ENCODE data around the gene ZDHHC24. TPM values are rescaled to one million over a fixed set of nuclear protein-coding genes. Genes with fewer than 3 reads are reported as not detected.
A peak's percentile ranks its signal among the peaks of the same experiment; 100 is the strongest.

Gene ZDHHC24
- total and polyA plus RNA-seq, 2 donors, result 4.9 to 11.3 TPM

GRCh38 chr11:66489636-66490035 is 56.2 kb downstream of the ZDHHC24 start:
- WGBS, result 97% methylated on average over 7 of the region's 7 CpGs
- H3K27me3 ChIP-seq (ENCODE audit: control insufficient read depth in 2 of 2, insufficient read depth in 1 of 2, low read length in 1 of 2), result no peaks in the 10 kb centered on the region
- H3K9me3 ChIP-seq (ENCODE audit: control insufficient read depth in 2 of 2, insufficient read depth in 1 of 2, low read length in 1 of 2), result no peaks in the 10 kb centered on the region
- H3K27ac ChIP-seq (ENCODE audit: low read depth in 1 of 2, low read length in 1 of 2), result no peak overlapping the region
- H3K36me3 ChIP-seq (ENCODE audit: control insufficient read depth in 2 of 2, insufficient read depth in 2 of 2, low read length in 1 of 2), result peaks cover 56 to 63% of the 10 kb centered on the region in 2 donors
- no peak for DNase-seq (ENCODE audit: low read depth in 6 of 9, low spot score in 9 of 9)
- H3K4me1 ChIP-seq (ENCODE audit: control insufficient read depth in 2 of 2, insufficient read depth in 2 of 2, low read length in 2 of 2), result no peaks in the 10 kb centered on the region
- no peak overlapping the region for H3K4me3 ChIP-seq (ENCODE audit: low read length in 2 of 2)

GRCh38 chr11:66488957-66489356 is 56.9 kb downstream of the ZDHHC24 start:
- Histone ChIP-seq H3K36me3 (ENCODE audit: control insufficient read depth in 2 of 2, insufficient read depth in 2 of 2, low read length in 1 of 2) (peaks cover 51 to 59% of the 10 kb centered on the region in 2 donors), H3K27ac (ENCODE audit: low read depth in 1 of 2, low read length in 1 of 2) (no peak overlapping the region)

GRCh38 chr11:66484806-66485380 is 61.0 kb downstream of the ZDHHC24 start:
- 97% methylated on average over 7 of the region's 7 CpGs for WGBS
- DNase-seq (ENCODE audit: low read depth in 6 of 9, low spot score in 9 of 9), result no peak
- H3K36me3 ChIP-seq (ENCODE audit: control insufficient read depth in 2 of 2, insufficient read depth in 2 of 2, low read length in 1 of 2), result peaks cover 17 to 49% of the 10 kb centered on the region in 2 donors

More at GRCh38 chr11:66488957-66489356, 56.9 kb downstream of the ZDHHC24 start:
- 92% methylated on average over 10 of the region's 10 CpGs for WGBS
- Histone ChIP-seq H3K27me3 (ENCODE audit: control insufficient read depth in 2 of 2, insufficient read depth in 1 of 2, low read length in 1 of 2) (no peaks in the 10 kb centered on the region), H3K4me1 (ENCODE audit: control insufficient read depth in 2 of 2, insufficient read depth in 2 of 2, low read length in 2 of 2) (no peaks in the 10 kb centered on the region), H3K4me3 (ENCODE audit: low read length in 2 of 2) (no peak overlapping the region), H3K9me3 (ENCODE audit: control insufficient read depth in 2 of 2, insufficient read depth in 1 of 2, low read length in 1 of 2) (no peaks in the 10 kb centered on the region)
- DNase-seq (ENCODE audit: low read depth in 6 of 9, low spot score in 9 of 9), result no peak

GRCh38 chr11:66480117-66480938 is 65.5 kb downstream of the ZDHHC24 start, which contains the start of gene DPP3:
Gene DPP3, plus strand, starts transcription at chr11:66480434. Its CDS starts 1,767 bp downstream, at chr11:66482201.
- H3K27ac ChIP-seq (ENCODE audit: low read depth in 1 of 2, low read length in 1 of 2), result peak within 1 kb of the TSS; percentile 77 to 81

More at GRCh38 chr11:66484806-66485380, 61.0 kb downstream of the ZDHHC24 start:
- Histone ChIP-seq H3K4me1 (ENCODE audit: control insufficient read depth in 2 of 2, insufficient read depth in 2 of 2, low read length in 2 of 2) (peaks cover 5 to 8% of the 10 kb centered on the region in 2 donors), H3K27ac (ENCODE audit: low read depth in 1 of 2, low read length in 1 of 2) (no peak overlapping the region), H3K4me3 (ENCODE audit: low read length in 2 of 2) (no peak overlapping the region), H3K27me3 (ENCODE audit: control insufficient read depth in 2 of 2, insufficient read depth in 1 of 2, low read length in 1 of 2) (no peaks in the 10 kb centered on the region), H3K9me3 (ENCODE audit: control insufficient read depth in 2 of 2, insufficient read depth in 1 of 2, low read length in 1 of 2) (no peaks in the 10 kb centered on the region)

GRCh38 chr11:66479394-66480116 is 66.3 kb downstream of the ZDHHC24 start:
- peak overlapping the region; percentile 77 to 81 for H3K27ac ChIP-seq (ENCODE audit: low read depth in 1 of 2, low read length in 1 of 2)
- H3K9me3 ChIP-seq (ENCODE audit: control insufficient read depth in 2 of 2, insufficient read depth in 1 of 2, low read length in 1 of 2), result no peaks in the 10 kb centered on the region
- 5% methylated on average over 34 of the region's 34 CpGs for WGBS
- H3K27me3 ChIP-seq (ENCODE audit: control insufficient read depth in 2 of 2, insufficient read depth in 1 of 2, low read length in 1 of 2), result no peaks in the 10 kb centered on the region
- peaks cover 10 to 19% of the 10 kb centered on the region in 2 donors for H3K4me1 ChIP-seq (ENCODE audit: control insufficient read depth in 2 of 2, insufficient read depth in 2 of 2, low read length in 2 of 2)
- H3K4me3 ChIP-seq (ENCODE audit: low read length in 2 of 2), result peak overlapping the region; percentile 60 to 86
- DNase-seq (ENCODE audit: low read depth in 6 of 9, low spot score in 9 of 9), result peak in 1 of 9 donors; percentile 10
- peaks cover 0 to 14% of the 10 kb centered on the region in 2 donors for H3K36me3 ChIP-seq (ENCODE audit: control insufficient read depth in 2 of 2, insufficient read depth in 2 of 2, low read length in 1 of 2)

More at GRCh38 chr11:66480117-66480938, 65.5 kb downstream of the ZDHHC24 start, which contains the start of gene DPP3:
- Histone ChIP-seq H3K27me3 (ENCODE audit: control insufficient read depth in 2 of 2, insufficient read depth in 1 of 2, low read length in 1 of 2) (no peaks in the 10 kb centered on the region), H3K4me3 (ENCODE audit: low read length in 2 of 2) (peak within 1 kb of the TSS; percentile 60 to 86), H3K9me3 (ENCODE audit: control insufficient read depth in 2 of 2, insufficient read depth in 1 of 2, low read length in 1 of 2) (no peaks in the 10 kb centered on the region), H3K4me1 (ENCODE audit: control insufficient read depth in 2 of 2, insufficient read depth in 2 of 2, low read length in 2 of 2) (peaks cover 10 to 19% of the 10 kb centered on the region in 2 donors), H3K36me3 (ENCODE audit: control insufficient read depth in 2 of 2, insufficient read depth in 2 of 2, low read length in 1 of 2) (peaks cover 0 to 17% of the 10 kb centered on the region in 2 donors)
- under 1% methylated on average over 62 of the region's 62 CpGs for WGBS
- DNase-seq (ENCODE audit: low read depth in 6 of 9, low spot score in 9 of 9), result peak; percentile 84 to 97 (median 92)

GRCh38 chr11:66478729-66479393 is 67.0 kb downstream of the ZDHHC24 start:
- peak overlapping the region; percentile 60 to 86 for H3K4me3 ChIP-seq (ENCODE audit: low read length in 2 of 2)
- H3K27ac ChIP-seq (ENCODE audit: low read depth in 1 of 2, low read length in 1 of 2), result no peak overlapping the region
- peaks cover 0 to 14% of the 10 kb centered on the region in 2 donors for H3K36me3 ChIP-seq (ENCODE audit: control insufficient read depth in 2 of 2, insufficient read depth in 2 of 2, low read length in 1 of 2)
- 63% methylated on average over 8 of the region's 8 CpGs for WGBS
- H3K27me3 ChIP-seq (ENCODE audit: control insufficient read depth in 2 of 2, insufficient read depth in 1 of 2, low read length in 1 of 2), result no peaks in the 10 kb centered on the region
- H3K9me3 ChIP-seq (ENCODE audit: control insufficient read depth in 2 of 2, insufficient read depth in 1 of 2, low read length in 1 of 2), result no peaks in the 10 kb centered on the region
- peaks cover 10 to 19% of the 10 kb centered on the region in 2 donors for H3K4me1 ChIP-seq (ENCODE audit: control insufficient read depth in 2 of 2, insufficient read depth in 2 of 2, low read length in 2 of 2)
- peak in 5 of 9 donors; percentile 38 to 63 (median 40) for DNase-seq (ENCODE audit: low read depth in 6 of 9, low spot score in 9 of 9)

GRCh38 chr11:66477263-66478201 is 68.3 kb downstream of the ZDHHC24 start:
- Histone ChIP-seq H3K4me1 (ENCODE audit: control insufficient read depth in 2 of 2, insufficient read depth in 2 of 2, low read length in 2 of 2) (peaks cover 10 to 19% of the 10 kb centered on the region in 2 donors), H3K4me3 (ENCODE audit: low read length in 2 of 2) (no peak overlapping the region), H3K27ac (ENCODE audit: low read depth in 1 of 2, low read length in 1 of 2) (no peak overlapping the region), H3K36me3 (ENCODE audit: control insufficient read depth in 2 of 2, insufficient read depth in 2 of 2, low read length in 1 of 2) (peaks cover 0 to 5% of the 10 kb centered on the region in 2 donors), H3K27me3 (ENCODE audit: control insufficient read depth in 2 of 2, insufficient read depth in 1 of 2, low read length in 1 of 2) (no peaks in the 10 kb centered on the region), H3K9me3 (ENCODE audit: control insufficient read depth in 2 of 2, insufficient read depth in 1 of 2, low read length in 1 of 2) (no peaks in the 10 kb centered on the region)
- WGBS, result 96% methylated on average over 11 of the region's 11 CpGs
- DNase-seq (ENCODE audit: low read depth in 6 of 9, low spot score in 9 of 9), result no peak

GRCh38 chr11:66476841-66477251 is 69.0 kb downstream of the ZDHHC24 start:
- 93% methylated on average over 9 of the region's 9 CpGs for WGBS
- no peak for DNase-seq (ENCODE audit: low read depth in 6 of 9, low spot score in 9 of 9)
- Histone ChIP-seq H3K9me3 (ENCODE audit: control insufficient read depth in 2 of 2, insufficient read depth in 1 of 2, low read length in 1 of 2) (no peaks in the 10 kb centered on the region), H3K4me1 (ENCODE audit: control insufficient read depth in 2 of 2, insufficient read depth in 2 of 2, low read length in 2 of 2) (peaks cover 10 to 19% of the 10 kb centered on the region in 2 donors), H3K4me3 (ENCODE audit: low read length in 2 of 2) (no peak overlapping the region), H3K27me3 (ENCODE audit: control insufficient read depth in 2 of 2, insufficient read depth in 1 of 2, low read length in 1 of 2) (no peaks in the 10 kb centered on the region), H3K36me3 (ENCODE audit: control insufficient read depth in 2 of 2, insufficient read depth in 2 of 2, low read length in 1 of 2) (peaks cover 0 to 2% of the 10 kb centered on the region in 2 donors), H3K27ac (ENCODE audit: low read depth in 1 of 2, low read length in 1 of 2) (no peak overlapping the region)

Data from thymus (tissue), 11 donors.